ENCODE data around the gene C17orf100.
"Not testable (repeated sequence)": the region's sequence is repeated elsewhere in the genome, so short reads cannot be mapped to it uniquely, and the experiment has no call there.

C17orf100 gene

DNA sequence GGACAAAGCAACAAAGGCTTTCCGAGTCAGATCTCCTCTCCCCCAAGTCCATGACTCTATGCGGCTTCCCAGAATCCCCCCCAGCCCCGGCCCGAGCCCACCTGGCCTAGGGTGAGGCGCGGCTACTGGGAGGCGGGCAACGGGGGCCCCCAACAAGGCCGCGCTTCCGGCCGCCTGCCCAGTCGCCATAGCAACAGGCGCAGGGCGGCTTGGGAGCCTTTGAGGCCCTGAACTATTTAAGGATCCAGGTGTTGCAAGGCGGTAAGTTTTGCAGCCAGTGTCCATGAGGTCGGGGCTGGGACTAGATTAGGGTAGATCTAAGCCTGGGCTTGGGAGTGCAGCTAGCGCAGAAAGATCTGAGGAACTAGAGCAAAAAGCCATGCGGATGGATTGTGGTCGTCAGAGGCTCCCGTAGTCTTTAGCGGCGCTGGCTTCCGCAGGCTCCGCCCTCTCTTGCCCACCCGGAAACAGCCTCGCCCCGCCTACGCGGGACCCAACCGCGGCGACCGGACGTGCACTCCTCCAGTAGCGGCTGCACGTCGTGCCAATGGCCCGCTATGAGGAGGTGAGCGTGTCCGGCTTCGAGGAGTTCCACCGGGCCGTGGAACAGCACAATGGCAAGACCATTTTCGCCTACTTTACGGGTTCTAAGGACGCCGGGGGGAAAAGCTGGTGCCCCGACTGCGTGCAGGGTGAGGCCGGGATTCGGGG is 10.9 kb upstream of the C17orf100 start, which contains the start of the genes KIAA0753 and TXNDC17:
KIAA0753 (minus strand) TSS at position 176 of the 711 bp plus-strand sequence. CDS start 5,608 bp downstream, outside the sequence.
TXNDC17 (plus strand) TSS at position 525 of the 711 bp plus-strand sequence; CDS start at position 548, 23 bp downstream.
- H3K4me3 ChIP-seq (ENCODE audit: low read depth, low read length): peak within 1 kb of the TSS; percentile 85

DNA sequence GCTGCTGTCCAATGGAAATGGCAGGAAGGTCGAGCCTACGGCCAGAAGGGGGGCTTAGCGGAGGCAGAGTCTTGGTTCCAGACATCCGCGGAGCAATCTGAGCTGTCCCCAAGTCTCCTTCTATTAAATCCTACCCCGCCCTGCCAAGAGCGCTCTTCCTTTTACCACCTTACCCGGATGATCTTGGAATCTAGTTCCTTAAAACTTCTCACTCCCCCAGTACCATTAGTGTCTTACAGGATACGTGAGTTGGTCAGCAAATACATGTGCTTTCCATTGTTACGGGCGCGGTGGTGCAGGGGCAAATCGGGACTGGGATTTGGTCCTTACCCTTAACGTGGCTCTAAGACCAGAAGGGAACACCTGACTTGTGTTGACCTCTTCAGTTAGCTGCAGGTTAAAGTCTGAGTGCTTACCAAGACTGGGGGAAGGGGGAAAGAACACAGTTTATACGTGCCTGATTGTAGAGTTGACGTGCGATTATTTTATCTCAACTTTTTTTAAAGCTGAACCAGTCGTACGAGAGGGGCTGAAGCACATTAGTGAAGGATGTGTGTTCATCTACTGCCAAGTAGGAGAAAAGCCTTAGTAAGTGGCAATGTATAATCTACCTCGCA is 10.2 kb upstream of the C17orf100 start:
- peak overlapping the region; percentile 85 for H3K4me3 ChIP-seq (ENCODE audit: low read depth, low read length)

DNA sequence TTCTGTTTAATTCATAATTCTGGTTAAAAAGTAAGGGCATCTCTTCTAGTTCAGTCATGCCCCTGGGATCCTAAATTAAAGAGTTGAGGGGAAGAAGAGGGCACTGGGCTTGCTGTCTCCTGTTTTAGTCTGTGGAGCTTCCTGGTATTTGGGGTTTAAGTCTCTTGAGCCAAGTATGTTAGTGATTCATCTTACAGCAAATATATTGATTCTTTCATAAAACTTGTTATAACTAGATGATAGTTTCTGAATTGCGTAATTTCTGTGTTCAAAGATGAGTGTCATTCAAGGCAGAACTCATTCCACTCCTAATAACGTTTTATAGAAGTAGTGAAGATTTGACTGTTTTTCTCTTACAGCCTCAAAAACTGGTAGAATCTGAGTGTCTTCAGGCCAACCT is 9.0 kb upstream of the C17orf100 start:
- no peak overlapping the region for H3K4me3 ChIP-seq (ENCODE audit: low read depth, low read length)

DNA sequence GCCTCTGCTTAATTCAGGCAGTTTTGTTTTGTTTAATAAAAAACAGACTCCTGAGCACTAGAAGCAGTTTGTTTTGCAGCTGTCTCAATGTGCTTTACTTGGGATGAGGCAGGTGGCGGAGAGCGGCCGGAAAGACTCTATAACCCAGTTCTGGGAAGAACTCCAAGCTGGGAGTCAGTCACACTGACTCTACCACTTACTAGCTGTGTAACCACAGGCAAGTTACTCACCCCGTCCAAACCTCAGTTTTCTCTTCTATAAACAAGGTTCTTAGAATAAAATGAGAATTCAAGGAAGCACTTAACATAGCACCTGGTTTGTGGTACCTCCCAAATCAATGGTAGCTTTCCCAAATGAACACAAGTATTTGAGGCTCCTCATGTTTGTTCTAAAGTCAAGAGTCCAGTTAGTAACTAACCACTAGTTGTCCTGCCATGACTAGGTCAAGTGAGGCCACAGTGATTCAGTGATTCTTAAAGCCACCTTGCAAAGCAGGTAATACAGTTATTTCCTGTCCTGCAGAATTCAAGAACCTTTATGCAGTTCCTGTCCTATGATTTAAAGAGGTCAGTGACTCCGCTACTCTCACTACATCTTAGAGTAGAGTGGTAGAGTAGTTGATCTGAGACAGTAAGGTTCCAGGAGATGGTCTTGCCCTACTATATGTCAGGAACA is 8.0 kb upstream of the C17orf100 start:
- H3K4me3 ChIP-seq (ENCODE audit: low read depth, low read length): no peak overlapping the region

DNA sequence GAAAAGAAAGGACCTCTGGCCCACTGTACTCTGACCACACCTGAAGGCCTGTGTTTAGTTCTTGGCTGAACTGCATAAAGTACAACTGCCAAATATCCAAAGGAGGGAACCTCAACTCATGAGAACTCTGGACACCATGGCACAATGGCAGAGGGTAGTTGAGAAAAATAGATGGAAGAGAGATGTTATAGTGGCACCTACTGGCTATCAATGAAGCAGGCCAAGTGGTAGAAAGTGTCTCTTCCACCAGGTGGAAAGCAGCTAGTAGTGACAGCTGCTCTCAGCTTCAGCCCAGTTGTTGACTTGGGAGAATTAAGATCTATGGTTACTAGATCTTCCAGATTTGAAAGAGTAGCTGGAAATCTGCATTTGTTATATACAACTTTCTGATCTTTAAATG is 3.4 kb upstream of the C17orf100 start:
- no peak overlapping the region for H3K4me3 ChIP-seq (ENCODE audit: low read depth, low read length)

DNA sequence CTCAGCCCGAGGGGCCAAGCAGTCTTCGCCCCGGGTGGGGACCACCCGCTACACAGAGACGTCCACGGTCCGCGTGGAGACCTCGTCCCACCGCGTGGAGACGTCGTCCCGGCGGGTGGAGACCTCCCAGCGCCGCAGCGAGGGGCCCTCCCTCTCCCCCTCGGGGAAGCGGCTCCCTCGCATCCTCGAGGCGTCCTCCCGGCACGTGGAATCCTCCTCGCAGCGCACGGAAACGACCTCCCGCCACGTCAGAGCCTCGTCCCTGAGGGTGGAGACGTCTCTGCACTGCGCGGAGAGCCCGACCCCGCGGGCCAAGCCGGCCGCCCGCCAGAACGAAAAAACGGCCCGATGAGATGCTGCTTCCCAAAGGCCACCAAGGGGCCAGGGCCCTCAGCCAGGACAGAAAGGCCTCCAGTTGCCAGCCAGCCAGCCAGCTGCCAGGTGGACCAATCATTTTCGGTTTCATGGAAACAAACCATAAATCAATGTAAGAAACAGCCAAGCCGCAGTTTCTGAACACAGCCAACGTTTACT is 424 bp downstream of the C17orf100 start:
- H3K4me3 ChIP-seq (ENCODE audit: low read depth, low read length): peak overlapping the region; percentile 95

DNA sequence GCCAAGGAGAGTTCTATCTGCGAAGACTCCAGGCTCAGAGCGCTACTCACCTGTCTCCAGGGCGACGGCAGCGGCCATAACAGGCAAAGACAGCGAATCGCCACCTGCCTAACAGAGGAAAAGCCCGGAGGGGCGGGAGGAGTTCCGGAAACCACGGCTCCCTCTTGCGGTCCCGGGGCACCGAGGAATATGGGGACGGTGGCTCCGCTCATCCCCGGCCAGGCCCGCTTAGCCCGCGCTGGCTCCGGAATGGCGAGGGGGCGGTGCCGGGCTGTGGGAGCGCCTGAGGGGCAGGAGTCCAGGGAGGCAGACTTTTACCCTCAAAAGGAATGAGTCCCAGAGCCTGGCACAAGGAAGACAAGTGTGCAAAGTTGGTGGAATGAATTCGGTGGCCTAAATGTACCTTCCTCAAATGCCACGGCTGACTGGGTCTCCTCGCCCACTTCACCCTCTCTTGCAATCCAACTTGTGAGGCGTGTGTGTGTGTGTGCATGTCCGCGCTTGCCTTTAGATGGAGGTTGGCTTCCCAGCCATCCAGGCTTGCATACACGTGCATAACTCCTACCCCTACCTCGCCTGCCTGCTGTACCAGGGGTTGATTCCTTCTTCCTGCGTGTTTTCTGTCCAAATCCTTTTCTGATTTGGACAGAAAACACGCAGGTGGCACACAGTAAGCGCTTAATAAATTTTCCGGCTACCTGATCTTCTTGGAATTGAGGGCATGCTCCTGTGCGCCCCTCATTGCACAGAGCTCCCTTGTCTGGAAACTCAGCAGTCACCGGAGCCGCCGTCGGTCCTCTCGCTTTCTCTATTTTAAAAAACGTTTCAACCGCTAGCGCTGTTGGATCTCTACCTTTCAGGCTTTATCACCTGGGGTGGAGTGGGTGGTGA is 3.5 kb downstream of the C17orf100 start:
- H3K4me3 ChIP-seq (ENCODE audit: low read depth, low read length): peak overlapping the region; percentile 41

DNA sequence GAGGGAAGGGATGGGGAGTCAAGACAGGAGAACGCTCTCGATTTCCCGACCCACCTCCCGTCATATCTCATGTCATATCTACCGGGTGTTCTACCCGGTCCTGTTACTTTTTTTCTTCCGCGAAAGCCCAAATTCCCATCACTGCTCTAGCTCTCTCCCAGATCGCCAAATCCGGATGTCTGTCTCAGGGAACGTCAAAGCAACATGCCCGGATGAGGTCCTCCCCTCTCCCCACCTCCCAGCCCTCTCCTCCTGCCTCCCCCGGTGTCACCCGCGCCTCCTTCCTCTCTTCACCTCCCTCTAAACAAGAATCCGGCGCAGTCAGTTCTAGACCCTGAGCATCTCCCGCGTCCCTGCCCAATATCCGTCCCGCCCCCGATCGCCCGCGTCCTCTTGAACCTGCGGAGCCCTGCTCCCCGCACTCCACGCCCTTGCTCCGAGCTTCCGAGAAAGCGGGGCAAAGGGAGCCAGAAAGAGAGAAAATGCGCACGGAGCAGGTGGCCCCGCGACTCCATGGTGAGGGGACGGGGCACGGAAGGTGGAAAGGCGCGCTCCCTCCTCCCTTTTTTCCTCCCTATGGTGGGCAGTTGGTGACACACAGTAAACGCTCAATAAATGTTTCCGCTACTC is 4.3 kb downstream of the C17orf100 start:
- peak overlapping the region; percentile 37 for H3K4me3 ChIP-seq (ENCODE audit: low read depth, low read length)

DNA sequence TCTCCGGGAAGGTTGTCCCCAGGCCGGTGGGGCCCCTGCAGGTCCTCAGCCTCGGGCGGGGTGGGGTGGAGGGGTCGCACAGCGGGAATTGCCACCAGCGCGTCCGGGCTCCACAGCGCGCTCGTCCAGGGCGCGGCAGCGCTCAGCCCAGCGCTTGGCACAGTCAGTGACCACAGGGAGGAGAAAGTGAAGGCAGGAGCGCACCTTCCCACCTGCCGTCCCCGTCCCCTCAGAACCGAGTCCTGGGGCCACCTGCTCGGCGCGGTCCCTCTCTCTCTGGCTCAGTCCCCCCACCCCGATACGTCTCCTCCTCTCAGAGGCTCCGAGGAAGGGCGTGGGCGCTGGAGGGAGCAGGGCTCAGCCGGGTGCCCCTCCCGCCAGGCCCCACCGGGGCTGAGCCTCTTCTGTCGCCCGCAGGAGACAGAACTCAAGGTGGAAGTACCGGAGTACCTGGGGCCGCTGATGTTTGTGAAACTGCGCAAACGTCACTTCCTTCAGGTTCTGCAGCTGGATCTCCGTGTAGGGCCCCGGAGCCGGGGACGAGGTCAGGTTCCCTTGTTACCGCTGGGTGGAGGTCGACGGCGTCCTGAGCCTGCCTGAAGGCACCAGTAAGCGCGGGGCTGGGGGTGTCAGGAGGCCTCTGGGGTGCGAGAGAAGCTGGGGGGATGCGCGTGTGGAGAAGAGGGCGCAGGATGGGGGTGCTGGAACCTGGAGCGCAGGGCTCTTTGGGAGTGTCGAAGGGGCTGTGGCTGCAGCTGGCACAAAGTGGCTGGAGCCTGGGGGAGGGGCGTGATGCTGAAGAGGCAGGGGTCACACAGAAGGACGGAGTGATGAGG is 5.5 kb downstream of the C17orf100 start:
- H3K4me3 ChIP-seq (ENCODE audit: low read depth, low read length): peak overlapping the region; percentile 25

DNA sequence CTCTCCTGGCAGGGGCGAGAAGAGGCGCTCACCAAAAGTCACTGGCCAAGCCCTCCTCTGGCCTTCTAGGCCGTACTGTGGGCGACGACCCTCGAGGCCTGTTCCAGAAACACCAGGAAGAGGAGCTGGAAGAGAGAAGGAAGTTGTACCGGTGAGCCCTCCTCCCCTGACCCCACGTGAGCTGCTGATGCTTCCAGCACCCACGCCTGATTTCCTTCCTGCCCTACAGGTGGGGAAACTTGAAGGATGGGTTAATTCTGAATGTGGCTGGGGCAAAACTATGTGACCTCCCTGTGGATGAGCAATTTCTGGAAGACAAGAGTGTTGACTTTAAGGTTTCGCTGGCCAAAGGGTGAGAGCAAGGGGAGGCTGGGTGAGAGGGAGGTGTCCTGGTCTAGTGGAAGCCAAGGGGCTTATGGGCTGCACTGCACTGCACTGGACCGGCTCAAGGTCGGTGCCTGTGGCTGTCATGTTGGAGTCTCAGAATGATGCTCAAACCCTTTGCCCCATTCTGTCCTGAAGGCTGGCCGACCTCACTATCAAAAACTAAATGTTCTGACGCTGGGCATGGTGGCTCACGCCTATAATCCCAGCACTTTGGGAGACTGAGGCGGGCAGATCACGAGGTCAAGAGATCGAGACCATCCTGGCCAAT is 6.2 kb downstream of the C17orf100 start:
- peak overlapping the region; percentile 25 for H3K4me3 ChIP-seq (ENCODE audit: low read depth, low read length)

DNA sequence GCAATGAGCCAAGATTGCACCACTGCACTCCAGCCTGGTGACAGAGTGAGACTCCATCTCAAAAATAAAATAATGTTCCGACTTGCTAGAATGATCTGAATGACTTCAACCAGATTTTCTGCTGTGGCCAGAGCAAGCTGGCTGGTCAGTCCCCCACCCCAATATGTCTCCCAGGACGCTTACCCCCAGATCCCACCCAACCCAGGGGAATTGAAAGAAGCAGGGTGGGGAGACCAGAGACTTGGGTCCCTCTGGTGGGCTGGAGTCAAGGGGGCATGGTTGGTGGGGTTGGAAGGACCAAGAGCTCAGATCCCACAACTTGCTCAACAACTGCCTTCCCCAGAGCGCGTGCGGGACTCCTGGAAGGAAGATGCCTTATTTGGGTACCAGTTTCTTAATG is 6.8 kb downstream of the C17orf100 start:
- H3K4me3 ChIP-seq (ENCODE audit: low read depth, low read length): not testable (repeated sequence)

DNA sequence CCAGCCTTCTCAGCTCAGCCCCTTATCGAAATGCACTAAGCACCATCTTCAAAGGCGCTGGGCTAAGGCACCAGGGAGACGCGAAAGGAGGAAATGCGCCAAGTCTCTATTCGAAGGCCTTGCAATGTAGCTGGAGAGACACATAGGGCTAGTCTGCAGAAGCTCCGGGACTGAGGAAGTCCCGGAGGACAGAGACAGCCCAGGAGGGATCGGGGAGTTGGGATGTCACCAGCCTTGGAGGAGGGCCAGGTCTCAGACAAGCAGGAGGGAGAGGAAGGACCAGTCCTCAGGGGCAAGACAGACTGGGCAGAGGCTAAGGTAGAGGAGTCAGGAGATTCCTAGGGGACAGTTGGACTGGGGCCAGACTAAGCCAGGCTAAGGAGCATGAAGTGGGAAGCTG is 8.5 kb downstream of the C17orf100 start:
- H3K4me3 ChIP-seq (ENCODE audit: low read depth, low read length): no peak overlapping the region

DNA sequence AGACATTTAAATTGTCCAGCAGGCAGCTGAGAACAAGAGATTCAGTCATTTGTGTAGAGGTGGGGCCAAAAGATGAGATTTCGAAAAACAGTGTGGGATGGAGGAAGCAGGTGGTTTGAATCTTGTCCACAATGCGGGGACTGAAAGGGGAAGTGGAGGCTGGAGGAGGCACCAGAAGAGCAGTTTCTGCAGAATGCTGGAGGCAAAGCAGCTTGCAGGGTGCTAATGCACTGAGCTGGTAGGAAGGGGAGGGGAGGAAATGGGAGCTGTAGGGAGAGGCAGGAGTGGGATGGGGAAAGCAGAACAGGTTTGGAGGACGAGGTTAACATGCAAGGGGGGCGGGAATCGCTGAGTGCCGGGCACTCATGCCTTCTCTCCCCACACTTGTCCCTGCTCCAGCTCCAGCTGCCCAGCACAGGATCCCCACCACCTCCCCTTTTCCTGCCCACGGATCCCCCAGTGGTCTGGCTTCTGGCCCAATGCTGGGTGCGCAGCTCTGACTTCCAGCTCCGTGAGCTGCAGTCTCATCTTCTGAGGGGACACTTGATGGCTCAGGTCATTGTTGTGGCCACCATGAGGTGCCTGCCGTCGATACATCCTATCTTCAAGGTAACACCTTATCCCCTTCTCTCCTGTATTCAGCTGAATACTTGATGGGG is 9.4 kb downstream of the C17orf100 start:
- no peak overlapping the region for H3K4me3 ChIP-seq (ENCODE audit: low read depth, low read length)

DNA sequence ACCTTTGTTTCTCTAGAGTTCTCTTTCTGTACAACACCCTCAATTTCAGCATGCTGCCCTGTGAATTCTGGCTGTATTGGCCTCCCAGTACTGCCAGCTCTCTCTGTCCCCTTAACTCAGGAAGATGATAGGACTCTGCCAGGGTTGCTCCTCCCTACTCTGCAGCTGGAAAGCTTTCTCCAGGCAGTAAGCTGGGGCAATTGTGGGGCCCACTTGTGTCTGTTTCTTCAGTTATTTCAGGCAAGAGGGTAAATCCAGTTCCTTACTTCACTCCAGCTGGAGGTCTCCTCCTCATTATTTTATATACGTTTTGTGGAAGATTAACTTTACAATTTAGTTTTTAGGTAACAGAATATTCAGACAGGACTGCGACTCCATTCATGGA is 9.9 kb downstream of the C17orf100 start:
- H3K4me3 ChIP-seq (ENCODE audit: low read depth, low read length): no peak overlapping the region

DNA sequence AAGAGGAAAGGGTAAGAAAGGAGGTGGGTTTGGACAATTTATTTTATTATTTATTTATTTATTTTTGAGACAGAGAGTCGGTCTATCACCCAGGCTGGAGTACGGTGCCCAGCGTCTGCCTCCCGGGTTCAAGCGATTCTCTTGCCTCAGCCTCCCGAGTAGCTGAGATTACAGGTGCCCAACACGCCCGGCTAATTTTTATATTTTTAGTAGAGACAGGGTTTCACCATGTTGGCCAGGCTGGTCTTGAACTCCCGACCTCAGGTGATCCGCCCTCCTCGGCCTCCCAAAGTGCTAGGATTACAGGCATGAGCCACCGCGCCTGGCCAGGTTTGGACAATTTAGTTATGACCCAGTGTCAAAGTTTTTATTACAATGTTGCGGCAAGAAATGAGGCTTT is 11.6 kb downstream of the C17orf100 start:
- H3K4me3 ChIP-seq (ENCODE audit: low read depth, low read length): not testable (repeated sequence)

DNA sequence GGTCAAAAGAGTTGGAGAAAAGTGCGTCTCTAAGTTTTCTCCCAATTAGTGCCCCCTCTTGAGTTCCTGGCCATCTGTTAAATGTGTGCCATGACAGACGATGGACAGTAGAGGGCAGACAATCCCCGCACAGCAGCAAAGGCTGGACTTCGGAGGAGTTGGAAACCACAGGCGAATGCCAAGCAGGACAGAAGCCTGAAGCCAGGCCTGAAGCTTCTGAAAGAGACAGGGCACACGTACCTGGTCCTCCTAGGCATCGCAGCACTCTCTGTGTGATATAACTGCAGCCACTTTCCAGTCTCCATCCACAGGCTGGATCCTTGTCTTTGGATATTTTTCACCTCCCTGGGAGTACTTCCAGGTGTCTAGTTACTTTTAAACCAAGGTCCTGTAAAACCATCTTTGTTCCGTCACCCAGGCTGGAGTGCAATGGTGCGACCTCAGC is 14.5 kb downstream of the C17orf100 start:
- H3K4me3 ChIP-seq (ENCODE audit: low read depth, low read length): no peak overlapping the region

DNA sequence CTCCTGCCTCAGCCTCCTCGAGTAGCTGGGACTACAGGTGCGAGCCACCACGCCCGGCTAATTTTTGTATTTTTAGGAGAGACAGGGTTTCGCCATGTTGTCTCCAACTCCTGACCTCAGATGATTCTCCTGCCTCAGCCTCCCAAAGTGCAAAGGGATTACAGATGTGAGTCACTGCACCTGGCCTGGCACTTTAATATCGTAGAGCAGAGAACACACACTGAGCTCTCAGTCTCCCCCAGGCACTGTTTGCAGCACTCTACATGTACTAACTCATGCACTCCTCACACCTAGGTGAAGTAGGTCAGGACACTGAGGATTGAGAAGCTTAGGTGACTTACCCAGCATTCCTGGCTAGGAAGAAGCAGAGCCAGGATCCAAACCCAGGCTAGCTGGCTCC is 15.0 kb downstream of the C17orf100 start:
- no peak overlapping the region for H3K4me3 ChIP-seq (ENCODE audit: low read depth, low read length)

DNA sequence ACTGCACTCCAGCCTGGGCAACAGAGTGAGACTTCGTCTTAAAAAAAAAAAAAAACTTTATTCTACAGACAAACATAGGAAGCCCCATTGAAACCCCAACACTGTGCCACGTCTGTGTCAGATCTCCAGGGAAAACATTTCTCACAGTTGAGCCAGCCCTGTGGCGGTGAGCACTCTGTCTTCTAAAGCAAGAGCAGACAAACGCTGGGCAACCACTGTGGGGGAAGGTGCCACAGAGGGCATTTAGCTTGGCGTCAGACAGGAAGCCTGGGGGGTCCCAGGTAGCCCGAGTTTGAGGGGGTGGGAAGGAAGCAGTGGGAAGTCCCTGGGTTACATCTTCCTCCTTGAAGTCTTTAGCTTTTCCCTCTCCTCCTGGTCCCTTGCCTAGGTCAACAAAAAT is 16.0 kb downstream of the C17orf100 start:
- H3K4me3 ChIP-seq (ENCODE audit: low read depth, low read length): no peak overlapping the region

All from iPS-11a (cell line).